ENCODE data around the gene IFNAR1. TPM values are rescaled to one million over a fixed set of nuclear protein-coding genes. Genes with fewer than 3 reads are reported as not detected.
"Not testable (repeated sequence)": the region's sequence is repeated elsewhere in the genome, so short reads cannot be mapped to it uniquely, and the experiment has no call there.

IFNAR1 gene
- total RNA-seq, 2 donors from 2014 or later, result 16.6 to 27.6 TPM

GRCh38 chr21:33363911-33364609, 39.3 kb downstream of the IFNAR1 start:
- DNase-seq; H3K36me3 Mint-ChIP-seq (ENCODE audit: low read depth); ATAC-seq; H3K9me3 ChIP-seq (ENCODE audit: control insufficient read depth, low read length, poor library complexity, severe bottlenecking); H3K4me3 Mint-ChIP-seq; H3K27me3 Mint-ChIP-seq; H3K27ac Mint-ChIP-seq: not testable (repeated sequence)
- peaks cover 13% of the 10 kb centered on the region for H3K4me1 Mint-ChIP-seq

GRCh38 chr21:33364830-33365229, 40.1 kb downstream of the IFNAR1 start:
- H3K27ac Mint-ChIP-seq, result no peak overlapping the region
- H3K4me1 Mint-ChIP-seq, result peaks cover 13% of the 10 kb centered on the region
- no peak overlapping the region for H3K4me3 Mint-ChIP-seq
- H3K36me3 Mint-ChIP-seq (ENCODE audit: low read depth), result no peaks in the 10 kb centered on the region
- H3K9me3 ChIP-seq (ENCODE audit: control insufficient read depth, low read length, poor library complexity, severe bottlenecking), result no peaks in the 10 kb centered on the region
- no peak for ATAC-seq
- H3K27me3 Mint-ChIP-seq, result no peaks in the 10 kb centered on the region
- DNase-seq, result no peak

- H3K27ac Mint-ChIP-seq, result no peak overlapping the region
- no peak for ATAC-seq
- peaks cover 3% of the 10 kb centered on the region for H3K4me1 Mint-ChIP-seq
- H3K4me3 Mint-ChIP-seq, result no peak overlapping the region
- H3K27me3 Mint-ChIP-seq, result no peaks in the 10 kb centered on the region
- no peaks in the 10 kb centered on the region for H3K9me3 ChIP-seq (ENCODE audit: control insufficient read depth, low read length, poor library complexity, severe bottlenecking)
- no peak for DNase-seq
- no peaks in the 10 kb centered on the region for H3K36me3 Mint-ChIP-seq (ENCODE audit: low read depth)
Measured at GRCh38 chr21:33367309-33367973, 42.7 kb downstream of the IFNAR1 start.

GRCh38 chr21:33368124-33368523, 43.4 kb downstream of the IFNAR1 start:
- Mint-ChIP-seq H3K27ac (no peak overlapping the region), H3K27me3 (no peaks in the 10 kb centered on the region), H3K4me1 (no peaks in the 10 kb centered on the region), H3K4me3 (no peak overlapping the region), H3K36me3 (ENCODE audit: low read depth) (no peaks in the 10 kb centered on the region)
- no peaks in the 10 kb centered on the region for H3K9me3 ChIP-seq (ENCODE audit: control insufficient read depth, low read length, poor library complexity, severe bottlenecking)
- DNase-seq (no peak), ATAC-seq (peak; percentile 25)

- Mint-ChIP-seq H3K4me3 (no peak overlapping the region), H3K4me1 (no peaks in the 10 kb centered on the region), H3K36me3 (ENCODE audit: low read depth) (no peaks in the 10 kb centered on the region), H3K27me3 (no peaks in the 10 kb centered on the region), H3K27ac (no peak overlapping the region)
- DNase-seq, result no peak
- ATAC-seq, result no peak
- H3K9me3 ChIP-seq (ENCODE audit: control insufficient read depth, low read length, poor library complexity, severe bottlenecking), result no peaks in the 10 kb centered on the region
Measured at GRCh38 chr21:33368576-33368975, 43.8 kb downstream of the IFNAR1 start.

GRCh38 chr21:33369586-33369985, 44.8 kb downstream of the IFNAR1 start:
- Mint-ChIP-seq H3K36me3 (ENCODE audit: low read depth) (no peaks in the 10 kb centered on the region), H3K27ac (no peak overlapping the region), H3K4me3 (no peak overlapping the region), H3K27me3 (no peaks in the 10 kb centered on the region), H3K4me1 (no peaks in the 10 kb centered on the region)
- ATAC-seq (no peak), DNase-seq (no peak)
- H3K9me3 ChIP-seq (ENCODE audit: control insufficient read depth, low read length, poor library complexity, severe bottlenecking), result no peaks in the 10 kb centered on the region

- H3K4me1 Mint-ChIP-seq, result peaks cover 4% of the 10 kb centered on the region
- DNase-seq (no peak), ATAC-seq (no peak)
- no peak overlapping the region for H3K4me3 Mint-ChIP-seq
- H3K27ac Mint-ChIP-seq, result no peak overlapping the region
- H3K9me3 ChIP-seq (ENCODE audit: control insufficient read depth, low read length, poor library complexity, severe bottlenecking), result no peaks in the 10 kb centered on the region
- no peaks in the 10 kb centered on the region for H3K27me3 Mint-ChIP-seq
- no peaks in the 10 kb centered on the region for H3K36me3 Mint-ChIP-seq (ENCODE audit: low read depth)
Measured at GRCh38 chr21:33370305-33370704, 45.5 kb downstream of the IFNAR1 start.

- H3K36me3 Mint-ChIP-seq (ENCODE audit: low read depth), result no peaks in the 10 kb centered on the region
- no peak for DNase-seq
- H3K4me1 Mint-ChIP-seq, result peaks cover 5% of the 10 kb centered on the region
- ATAC-seq, result no peak
- no peaks in the 10 kb centered on the region for H3K27me3 Mint-ChIP-seq
- H3K27ac Mint-ChIP-seq, result no peak overlapping the region
- H3K9me3 ChIP-seq (ENCODE audit: control insufficient read depth, low read length, poor library complexity, severe bottlenecking), result no peaks in the 10 kb centered on the region
- no peak overlapping the region for H3K4me3 Mint-ChIP-seq
Measured at GRCh38 chr21:33371366-33371765, 46.6 kb downstream of the IFNAR1 start.

- Mint-ChIP-seq H3K27ac (no peak overlapping the region), H3K27me3 (no peaks in the 10 kb centered on the region), H3K4me3 (no peak overlapping the region), H3K36me3 (ENCODE audit: low read depth) (no peaks in the 10 kb centered on the region), H3K4me1 (peaks cover 8% of the 10 kb centered on the region)
- no peaks in the 10 kb centered on the region for H3K9me3 ChIP-seq (ENCODE audit: control insufficient read depth, low read length, poor library complexity, severe bottlenecking)
- DNase-seq (no peak), ATAC-seq (no peak)
Measured at GRCh38 chr21:33372582-33372981, 47.8 kb downstream of the IFNAR1 start.

- Mint-ChIP-seq H3K4me3 (no peak overlapping the region), H3K27me3 (no peaks in the 10 kb centered on the region), H3K27ac (no peak overlapping the region), H3K4me1 (peaks cover 8% of the 10 kb centered on the region), H3K36me3 (ENCODE audit: low read depth) (no peaks in the 10 kb centered on the region)
- ATAC-seq, result no peak
- no peak for DNase-seq
- no peaks in the 10 kb centered on the region for H3K9me3 ChIP-seq (ENCODE audit: control insufficient read depth, low read length, poor library complexity, severe bottlenecking)
Measured at GRCh38 chr21:33373451-33373850, 48.7 kb downstream of the IFNAR1 start.

GRCh38 chr21:33374080-33374449, 49.3 kb downstream of the IFNAR1 start:
- no peaks in the 10 kb centered on the region for H3K9me3 ChIP-seq (ENCODE audit: control insufficient read depth, low read length, poor library complexity, severe bottlenecking)
- Mint-ChIP-seq H3K4me3 (no peak overlapping the region), H3K4me1 (peaks cover 8% of the 10 kb centered on the region), H3K27ac (no peak overlapping the region), H3K27me3 (no peaks in the 10 kb centered on the region), H3K36me3 (ENCODE audit: low read depth) (no peaks in the 10 kb centered on the region)
- no peak for DNase-seq
- ATAC-seq, result peak; percentile 25

- ATAC-seq, result peak; percentile 86
- H3K9me3 ChIP-seq (ENCODE audit: control insufficient read depth, low read length, poor library complexity, severe bottlenecking), result no peaks in the 10 kb centered on the region
- peak in 1 of 3 donors; percentile 28 for DNase-seq
- Mint-ChIP-seq H3K27ac (no peak overlapping the region), H3K4me3 (no peak overlapping the region), H3K27me3 (no peaks in the 10 kb centered on the region), H3K4me1 (peaks cover 8% of the 10 kb centered on the region), H3K36me3 (ENCODE audit: low read depth) (no peaks in the 10 kb centered on the region)
Measured at GRCh38 chr21:33374450-33375096, 49.8 kb downstream of the IFNAR1 start.

- H3K4me3 Mint-ChIP-seq, result no peak overlapping the region
- H3K4me1 Mint-ChIP-seq, result peaks cover 12% of the 10 kb centered on the region
- H3K27me3 Mint-ChIP-seq, result no peaks in the 10 kb centered on the region
- ATAC-seq, result no peak
- no peak for DNase-seq
- H3K27ac Mint-ChIP-seq, result no peak overlapping the region
- no peaks in the 10 kb centered on the region for H3K9me3 ChIP-seq (ENCODE audit: control insufficient read depth, low read length, poor library complexity, severe bottlenecking)
- H3K36me3 Mint-ChIP-seq (ENCODE audit: low read depth), result no peaks in the 10 kb centered on the region
Measured at GRCh38 chr21:33375101-33375644, 50.4 kb downstream of the IFNAR1 start.
